Stimulated activated CD4-positive, alpha-beta T cell treated with anti-CD3 and anti-CD28 coated beads, Interleukin-2, amount 100 ng/mL, for 48 hours (primary cell): ENCODE measurements around the gene EEF2KMT.
"Not testable (repeated sequence)": the region's sequence is repeated elsewhere in the genome, so short reads cannot be mapped to it uniquely, and the experiment has no call there.

Experiments used
- DNase-seq, 2 donors: peaks; one replicate each; pipeline ENCODE4 v3.0.0-alpha.2; 2020

EEF2KMT gene

GRCh38 chr16:5069048-5069447 lies 28.5 kb downstream of the EEF2KMT start:
- DNase-seq = no peak

GRCh38 chr16:5066511-5066910 lies 31.1 kb downstream of the EEF2KMT start:
- no peak for DNase-seq

- DNase-seq = no peak
These were observed 31.8 kb downstream of the EEF2KMT start, which contains the start of gene C16orf89 for GRCh38 chr16:5065813-5066212. Gene C16orf89 (minus strand): TSS chr16:5065956. CDS start chr16:5065908, 48 bp downstream.

GRCh38 chr16:5065326-5065725 lies 32.3 kb downstream of the EEF2KMT start:
- DNase-seq = no peak

- DNase-seq = no peak
These were observed 32.7 kb downstream of the EEF2KMT start for GRCh38 chr16:5064915-5065314.

GRCh38 chr16:5062790-5063765 lies 34.5 kb downstream of the EEF2KMT start:
- DNase-seq = no peak

- DNase-seq = no peak
These were observed 35.5 kb downstream of the EEF2KMT start for GRCh38 chr16:5062051-5062450.

GRCh38 chr16:5060073-5060641 lies 37.4 kb downstream of the EEF2KMT start:
- DNase-seq = no peak

GRCh38 chr16:5059386-5060072 lies 38.1 kb downstream of the EEF2KMT start:
- no peak for DNase-seq

- no peak for DNase-seq
These were observed 39.1 kb downstream of the EEF2KMT start for GRCh38 chr16:5058476-5058875.

- DNase-seq = peak; percentile 32 to 33
These were observed 41.2 kb downstream of the EEF2KMT start for GRCh38 chr16:5056352-5056751.

- DNase-seq = no peak
These were observed 42.4 kb downstream of the EEF2KMT start for GRCh38 chr16:5054876-5055865.

GRCh38 chr16:5046914-5047313 lies 50.7 kb downstream of the EEF2KMT start:
- no peak for DNase-seq

GRCh38 chr16:5045499-5046115 lies 52.0 kb downstream of the EEF2KMT start:
- no peak for DNase-seq

GRCh38 chr16:5044581-5044980 lies 53.0 kb downstream of the EEF2KMT start:
- not testable (repeated sequence) for DNase-seq

- no peak for DNase-seq
These were observed 53.5 kb downstream of the EEF2KMT start for GRCh38 chr16:5044011-5044540.

GRCh38 chr16:5042574-5043171 lies 54.9 kb downstream of the EEF2KMT start:
- DNase-seq = no peak

- no peak for DNase-seq
These were observed 55.9 kb downstream of the EEF2KMT start for GRCh38 chr16:5041600-5042133.

GRCh38 chr16:5040451-5040850 lies 57.1 kb downstream of the EEF2KMT start:
- no peak for DNase-seq

- no peak for DNase-seq
These were observed 61.1 kb downstream of the EEF2KMT start for GRCh38 chr16:5036228-5037156.
